Sigmoid colon (tissue), 7 donors: ENCODE measurements around the gene ZP4. TPM values are rescaled to one million over a fixed set of nuclear protein-coding genes. Genes with fewer than 3 reads are reported as not detected.

Source experiments
- DNase-seq: peaks from one replicate; pipeline ENCODE4 v3.0.0-alpha.2; 2019
- H3K27ac ChIP-seq, 4 donors: fragments of 200-600 bp; sonication (generic); one replicate each; pipeline ENCODE4 v1.5.1; 2016 to 2019; ENCODE audit warnings: mild to moderate bottlenecking in 1 of 4
- H3K27me3 ChIP-seq, 3 donors: fragments of 200-600 bp; sonication (generic); one replicate each; pipeline ENCODE4 v1.5.1; 2019; ENCODE audit warnings: mild to moderate bottlenecking in 1 of 3
- H3K36me3 ChIP-seq, 4 donors: fragments of 200-600 bp; sonication (generic); one replicate each; pipeline ENCODE4 v1.5.1; 2016 to 2019
- H3K4me1 ChIP-seq, 4 donors: fragments of 200-600 bp; sonication (generic); one replicate each; pipeline ENCODE4 v1.5.1; 2017 to 2019
- H3K4me3 ChIP-seq, 4 donors: fragments of 200-600 bp; sonication (generic); one replicate each; pipeline ENCODE4 v1.5.1; 2017 to 2019; ENCODE audit warnings: mild to moderate bottlenecking in 2 of 4, moderate library complexity in 1 of 4
- H3K9me3 ChIP-seq, 4 donors: fragments of 200-600 bp in 3 of 4; sonication (generic) in 3 of 4; one replicate each; pipeline versions ENCODE4 v1.5.1 to v1.6.1; 2013 to 2019
- CTCF ChIP-seq, 4 experiments: fragments of 450-650 bp in 3 of 4; fragments of 200-600 bp in 1 of 4; IDR thresholded peaks; one replicate each; pipeline ENCODE4 v1.5.1; 2016 to 2019; ENCODE audit warnings: antibody characterized with exemption in 4 of 4, mild to moderate bottlenecking in 3 of 4, moderate library complexity in 2 of 4
- EP300 ChIP-seq, 4 donors: sonication (generic); formaldehyde crosslinking; IDR thresholded peaks; one replicate each; pipeline ENCODE4 v1.6.1; 2017; ENCODE audit warnings: antibody characterized with exemption in 4 of 4
- POLR2A ChIP-seq, 2 donors: fragments of 450-650 bp; IDR thresholded peaks; one replicate each; pipeline ENCODE4 v1.6.1; 2016; ENCODE audit warnings: antibody characterized with exemption in 2 of 2, mild to moderate bottlenecking in 2 of 2, moderate library complexity in 2 of 2
- POLR2AphosphoS5 ChIP-seq, 4 donors: sonication (generic); formaldehyde crosslinking; IDR thresholded peaks; one replicate each; pipeline ENCODE4 v1.6.1; 2017; ENCODE audit warnings: antibody characterized with exemption in 4 of 4
- WGBS, 2 donors: extraction: QIAGEN DNeasy Blood & Tissue Kit; methylation state at CpG; one replicate each; pipeline ENCODE4 v1.1.7; 2013; 5-methylcytosine and 5-hydroxymethylcytosine counted together
- intact Hi-C: fragments of 100-400 bp; cut with DNase I; formaldehyde crosslinking; loops from one replicate; pipeline ENCODE4 v1.15.1; 2023
- polyA plus RNA-seq, 3 donors: library from polyadenylated mRNA; stranded (reverse); fragments of 200-250 nt; gene quantifications; one replicate each; pipeline ENCODE4 v1.2.3, GENCODE V29; 2013
- total RNA-seq, 4 donors: library from RNA; depleted of rRNA; stranded (reverse); fragments of >200 nt; gene quantifications; one replicate each; pipeline ENCODE4 v1.1.0, GENCODE V29; 2016
- donor health status: healthy with polysubstance abuse.
- donor health status: Bipolar disorder and iron deficiency.
- donor health status: healthy.

The ZP4 gene
- total and polyA plus RNA-seq, 7 donors = not detected

GRCh38 chr1:237903961-237904360, 13.2 kb upstream of the ZP4 start:
- WGBS, 2 donors = 92 to 96% methylated on average over 2 of the region's 2 CpGs
- DNase-seq = no peak
- Histone ChIP-seq H3K4me1 (no peaks in the 10 kb centered on the region), H3K9me3 (no peaks in the 10 kb centered on the region), H3K4me3 (no peak overlapping the region), H3K36me3 (no peaks in the 10 kb centered on the region), H3K27me3 (no peaks in the 10 kb centered on the region), H3K27ac (no peak overlapping the region)
- intact Hi-C loops = no loop called here
- TF ChIP-seq POLR2AphosphoS5 (IDR thresholded peaks at IDR 0.05) (no peak), EP300 (IDR thresholded peaks at IDR 0.05) (no peak), CTCF (IDR thresholded peaks at IDR 0.05) (no peak), POLR2A (IDR thresholded peaks at IDR 0.05) (no peak)

GRCh38 chr1:237902960-237903743, 12.4 kb upstream of the ZP4 start:
- no peaks in the 10 kb centered on the region for H3K4me1 ChIP-seq
- no peaks in the 10 kb centered on the region for H3K36me3 ChIP-seq
- no peak for DNase-seq
- intact Hi-C loops = no loop called here
- no peak overlapping the region for H3K4me3 ChIP-seq
- no peaks in the 10 kb centered on the region for H3K27me3 ChIP-seq
- H3K27ac ChIP-seq = no peak overlapping the region
- H3K9me3 ChIP-seq = no peaks in the 10 kb centered on the region
- TF ChIP-seq EP300 (IDR thresholded peaks at IDR 0.05) = no peak
- TF ChIP-seq CTCF (IDR thresholded peaks at IDR 0.05) = no peak
- TF ChIP-seq POLR2AphosphoS5 (IDR thresholded peaks at IDR 0.05) = no peak
- no peak for TF ChIP-seq POLR2A (IDR thresholded peaks at IDR 0.05)
- 78 to 84% methylated on average over 4 of the region's 4 CpGs for WGBS, 2 donors

- Histone ChIP-seq H3K27me3 (no peaks in the 10 kb centered on the region), H3K9me3 (no peaks in the 10 kb centered on the region), H3K4me3 (no peak overlapping the region), H3K27ac (no peak overlapping the region), H3K36me3 (no peaks in the 10 kb centered on the region), H3K4me1 (no peaks in the 10 kb centered on the region)
- no peak for DNase-seq
- TF ChIP-seq POLR2A (IDR thresholded peaks at IDR 0.05) (no peak), CTCF (IDR thresholded peaks at IDR 0.05) (no peak), POLR2AphosphoS5 (IDR thresholded peaks at IDR 0.05) (no peak), EP300 (IDR thresholded peaks at IDR 0.05) (no peak)
- 80 to 82% methylated on average over 5 of the region's 5 CpGs for WGBS, 2 donors
- intact Hi-C loops = no loop called here
These were observed 10.7 kb upstream of the ZP4 start for GRCh38 chr1:237901299-237901934.

- no peaks in the 10 kb centered on the region for H3K9me3 ChIP-seq
- intact Hi-C loops = no loop called here
These were observed 4.9 kb upstream of the ZP4 start for GRCh38 chr1:237895630-237896029.

More at GRCh38 chr1:237895630-237896029, 4.9 kb upstream of the ZP4 start:
- H3K36me3 ChIP-seq = no peaks in the 10 kb centered on the region
- no peak overlapping the region for H3K4me3 ChIP-seq
- TF ChIP-seq POLR2A (IDR thresholded peaks at IDR 0.05) = no peak
- no peak for TF ChIP-seq CTCF (IDR thresholded peaks at IDR 0.05)
- H3K27me3 ChIP-seq = no peaks in the 10 kb centered on the region
- DNase-seq = no peak
- H3K4me1 ChIP-seq = no peaks in the 10 kb centered on the region
- H3K27ac ChIP-seq = no peak overlapping the region
